GM21515 (cell line): ENCODE results near the gene SH3YL1.

Experiments used
- ATAC-seq: cut with Tn5 transposase; IDR thresholded peaks from one replicate; pipeline ENCODE4 v1.9.1; 2021; ENCODE audit not compliant: unreplicated experiment

The SH3YL1 gene

DNA sequence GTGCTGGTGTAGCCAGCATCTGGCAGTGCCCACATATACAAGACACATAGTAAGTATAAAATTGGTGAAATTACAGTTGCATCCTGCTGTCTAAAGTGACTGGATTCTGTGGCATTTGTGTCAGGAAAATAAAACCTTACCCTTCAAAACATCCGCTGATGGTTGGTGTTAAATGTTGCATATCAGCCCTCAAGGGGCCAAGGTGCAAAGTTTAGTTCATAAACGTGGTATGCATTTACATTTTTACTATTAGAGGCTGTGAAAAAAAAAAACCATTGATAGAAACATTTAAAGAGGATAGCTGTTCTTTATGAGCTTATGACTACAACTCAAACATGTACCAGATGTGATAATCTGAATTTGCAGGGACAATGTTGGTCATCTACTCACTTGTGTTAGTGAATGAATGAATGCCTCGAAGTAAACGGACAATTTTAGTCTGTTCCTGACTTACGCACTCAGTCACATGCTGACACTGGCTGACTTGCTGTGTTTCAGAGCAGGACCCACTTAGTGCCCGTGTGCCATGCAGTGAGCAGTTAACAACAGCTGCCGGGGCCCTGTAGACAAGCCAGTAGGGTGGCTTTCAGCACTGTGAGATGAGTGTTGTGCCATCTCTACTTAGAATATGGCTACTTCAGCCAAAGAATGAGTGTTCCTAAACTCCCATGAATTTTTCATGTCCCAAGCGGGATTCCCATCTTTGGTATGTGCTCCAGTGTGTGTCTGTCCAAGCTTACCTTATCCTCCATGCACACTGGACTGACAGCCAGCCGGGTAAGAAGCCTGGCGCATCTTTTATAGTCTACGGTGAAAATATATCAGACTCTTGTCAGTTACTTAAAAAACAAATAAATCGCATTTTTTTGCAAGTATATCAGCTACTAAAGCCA is 18.8 kb upstream of the SH3YL1 start:
- ATAC-seq: no peak

DNA sequence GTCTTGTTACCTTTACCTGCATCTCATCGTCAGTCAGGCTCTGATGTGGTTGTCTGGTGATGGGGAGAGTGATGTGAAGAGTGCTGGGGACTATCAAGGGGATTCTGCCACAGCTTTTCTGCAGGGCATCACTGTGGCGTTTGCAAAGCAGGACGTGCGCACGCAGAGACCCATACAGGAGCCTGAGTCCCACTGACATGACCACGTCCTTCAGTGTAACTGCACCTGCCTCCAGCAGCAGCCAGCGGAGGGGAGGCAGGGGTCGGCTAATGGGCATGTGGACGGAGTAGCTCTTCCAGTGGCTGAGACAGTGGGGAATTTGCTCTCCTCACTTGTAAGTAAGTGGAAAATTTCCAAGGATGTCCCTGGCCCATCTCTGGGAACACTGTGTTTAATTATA is 17.5 kb upstream of the SH3YL1 start:
- ATAC-seq: no peak

DNA sequence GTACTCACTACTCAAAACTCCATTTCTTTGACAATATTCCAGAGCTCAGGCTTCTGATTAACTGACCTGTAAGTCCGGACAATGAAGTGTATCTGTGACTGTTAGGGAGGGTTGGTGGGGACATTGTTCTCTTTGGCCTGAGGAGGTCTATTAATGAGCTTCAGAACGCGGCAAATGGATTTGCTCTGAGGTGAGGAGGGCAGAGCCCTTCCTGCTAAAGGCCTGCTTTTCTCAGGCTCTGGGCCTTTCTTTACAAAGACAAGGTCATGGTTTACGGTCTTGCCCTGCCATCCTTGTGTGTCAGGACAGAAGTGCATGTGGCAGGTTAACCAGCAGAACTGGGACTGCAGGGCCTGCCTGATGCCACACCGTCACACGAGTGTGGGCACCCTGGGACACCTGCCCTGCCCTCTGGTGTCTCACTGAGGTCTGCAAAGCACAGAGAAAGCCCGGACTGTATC is 16.8 kb upstream of the SH3YL1 start:
- ATAC-seq: no peak

DNA sequence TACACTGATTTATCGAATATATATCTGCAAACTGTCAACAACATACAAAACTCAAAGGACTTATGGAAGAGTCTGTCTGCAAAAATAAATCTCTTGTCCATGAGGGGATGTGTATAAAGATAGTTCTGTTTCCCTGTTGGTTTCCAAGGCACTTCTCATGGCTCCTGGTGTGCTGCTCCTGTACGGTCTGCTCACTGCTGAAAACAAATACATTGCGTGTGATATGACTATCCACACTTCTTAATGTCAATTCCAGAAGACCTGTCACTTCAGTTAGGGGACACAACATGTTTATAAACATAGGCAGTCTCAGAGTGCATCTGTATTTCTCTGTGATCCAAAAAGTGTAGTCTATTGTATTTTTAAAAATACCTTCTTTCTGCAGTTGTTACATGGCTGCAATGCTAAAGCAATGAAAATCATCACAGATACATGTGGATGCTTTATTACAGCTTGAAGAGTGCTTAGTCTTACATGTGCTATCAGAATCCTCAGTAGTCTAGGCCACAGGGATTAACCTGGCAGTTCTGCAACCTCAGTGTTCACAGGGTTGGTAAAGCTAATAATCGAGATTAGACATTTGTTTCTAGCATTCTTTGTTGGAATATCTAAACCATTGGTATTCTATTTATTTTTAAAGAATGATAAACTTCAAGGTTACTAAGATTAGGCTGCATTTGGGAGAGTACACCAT is 16.3 kb upstream of the SH3YL1 start:
- no peak for ATAC-seq

DNA sequence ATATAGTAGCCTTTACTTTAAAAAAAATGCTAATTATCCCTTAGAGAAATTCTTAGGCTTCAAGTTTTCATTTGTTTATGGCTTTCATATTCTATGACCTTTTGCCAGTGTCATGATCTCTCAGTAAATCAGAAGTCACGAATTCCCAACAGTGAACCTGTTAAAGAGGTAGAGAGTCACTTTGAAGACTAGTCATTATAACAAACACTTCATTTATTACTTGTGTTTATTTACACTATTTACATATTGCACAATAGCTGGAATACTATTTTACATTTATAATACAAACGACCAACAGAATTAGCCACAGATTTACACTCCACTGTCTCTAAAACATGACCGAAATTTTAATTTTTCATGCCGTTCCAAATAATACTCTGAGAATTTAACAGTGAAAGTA is 15.5 kb upstream of the SH3YL1 start:
- no peak for ATAC-seq

DNA sequence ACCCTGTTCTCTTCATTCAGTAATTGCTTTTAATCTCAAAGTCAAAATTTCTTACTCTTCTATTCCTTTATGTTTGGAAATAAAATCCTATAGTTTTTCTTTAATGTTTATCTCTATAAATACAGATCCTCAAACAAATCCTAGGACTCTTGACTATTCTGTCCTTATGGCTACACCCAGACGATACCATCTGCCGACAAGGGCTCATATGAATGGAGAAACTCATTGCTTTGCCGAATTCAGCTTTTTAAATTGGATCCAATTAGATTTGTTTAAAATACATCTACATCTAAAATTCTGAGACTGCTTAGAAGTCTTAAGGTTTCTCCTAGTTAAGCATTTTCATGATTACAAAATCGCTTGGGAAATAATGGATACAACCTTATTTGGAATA is 15.1 kb upstream of the SH3YL1 start:
- ATAC-seq: no peak

DNA sequence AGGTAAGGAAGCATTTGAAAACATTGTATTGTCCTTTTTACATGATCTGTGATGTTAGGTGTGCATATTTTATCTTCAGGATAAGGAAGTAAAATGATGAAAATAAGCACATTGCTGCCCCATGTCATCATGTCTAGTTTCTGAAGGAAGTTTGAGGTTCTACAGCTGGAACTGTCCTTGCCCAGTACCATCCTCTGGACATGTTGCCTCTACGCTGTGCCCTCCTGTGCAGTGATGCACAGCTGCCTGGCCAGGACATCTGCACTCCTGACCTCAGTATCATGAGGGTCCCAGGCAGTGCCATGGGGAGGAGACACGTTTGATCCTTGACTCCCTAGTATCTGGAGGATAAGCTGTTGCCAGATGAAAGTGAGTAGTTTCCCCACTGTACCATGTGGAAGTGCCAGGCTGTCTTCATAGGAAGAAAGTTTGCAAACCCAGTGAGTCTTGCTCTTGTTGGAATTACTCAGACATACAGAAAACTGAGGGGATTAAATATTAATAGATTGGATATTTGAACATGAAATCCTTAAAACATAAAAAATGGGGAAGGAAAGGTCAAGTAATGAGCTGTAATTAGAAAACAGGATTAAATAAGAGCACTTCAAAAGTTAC is 14.6 kb upstream of the SH3YL1 start:
- no peak for ATAC-seq

DNA sequence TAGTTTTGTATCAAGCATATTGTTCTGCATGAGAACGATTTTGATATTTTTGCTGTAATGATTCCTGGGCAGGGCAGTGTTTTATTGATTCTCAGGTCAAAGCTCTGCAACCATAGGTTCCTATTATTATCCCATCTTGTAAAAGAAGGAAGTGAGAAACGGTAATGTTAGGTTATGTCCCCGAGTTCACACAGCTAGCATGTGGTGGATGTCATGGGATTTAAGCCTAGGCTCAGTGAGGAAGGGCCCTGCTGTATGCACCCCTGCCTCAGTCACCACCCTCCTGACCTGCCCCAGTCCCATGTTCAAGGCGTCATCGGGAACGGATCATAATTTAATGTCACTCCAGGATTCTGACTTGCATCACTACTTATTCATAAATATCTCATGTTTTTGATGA is 11.6 kb upstream of the SH3YL1 start:
- peak; percentile 93 for ATAC-seq

DNA sequence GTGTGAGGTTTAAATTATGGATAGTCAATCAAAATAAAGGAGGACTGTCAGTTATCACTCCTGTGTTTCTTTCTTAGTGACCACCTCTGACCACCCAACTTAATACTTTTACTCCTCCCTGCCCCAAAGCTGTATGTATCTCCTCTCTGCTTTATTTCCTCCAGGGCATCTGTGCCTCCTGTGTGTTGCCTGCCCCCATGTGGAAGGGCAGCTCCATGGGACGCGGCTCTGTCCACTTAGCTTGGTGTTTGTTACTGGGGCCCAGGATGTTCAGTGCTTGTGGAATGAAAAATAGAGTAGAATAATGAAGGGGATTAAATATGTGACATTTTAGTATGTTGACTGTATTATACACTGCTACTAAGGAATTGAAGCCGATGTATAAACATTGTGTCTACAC is 10.7 kb upstream of the SH3YL1 start:
- ATAC-seq: no peak

DNA sequence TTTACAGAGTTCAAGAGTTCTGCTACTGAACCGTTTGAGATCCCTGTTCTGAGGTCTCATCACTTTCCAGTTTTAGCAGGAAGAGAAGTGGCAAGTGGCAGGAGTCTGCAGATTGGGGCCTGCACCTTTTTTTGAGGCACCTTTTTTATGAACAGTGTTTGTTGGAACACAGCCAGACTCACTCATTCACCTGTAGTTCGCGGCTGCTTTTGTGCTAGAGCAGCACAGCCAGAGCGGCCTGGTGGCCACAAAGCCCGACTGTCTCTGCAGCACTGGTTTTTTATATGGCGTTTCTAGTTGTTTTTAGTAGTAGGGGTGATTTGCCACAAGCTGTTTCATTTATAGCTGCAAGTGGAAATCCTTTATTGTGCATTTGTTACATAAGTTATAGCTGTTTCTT is 9.5 kb upstream of the SH3YL1 start:
- no peak for ATAC-seq

DNA sequence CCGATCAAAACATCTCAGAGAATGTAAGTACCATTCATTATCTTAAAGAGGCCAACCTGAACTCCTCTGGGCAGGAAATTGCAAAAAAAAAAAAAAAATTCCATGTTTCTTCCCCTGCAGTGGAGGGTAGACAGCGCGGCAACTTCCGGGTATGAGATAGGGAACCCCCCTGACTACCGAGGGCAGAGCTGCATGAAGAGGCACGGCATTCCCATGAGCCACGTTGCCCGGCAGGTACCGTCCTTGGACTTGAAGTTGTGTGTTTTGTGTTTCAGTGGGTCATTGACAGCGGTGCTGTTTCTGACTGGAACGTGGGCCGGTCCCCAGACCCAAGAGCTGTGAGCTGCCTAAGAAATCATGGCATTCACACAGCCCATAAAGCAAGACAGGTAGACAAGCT is 8.1 kb upstream of the SH3YL1 start:
- ATAC-seq: no peak

DNA sequence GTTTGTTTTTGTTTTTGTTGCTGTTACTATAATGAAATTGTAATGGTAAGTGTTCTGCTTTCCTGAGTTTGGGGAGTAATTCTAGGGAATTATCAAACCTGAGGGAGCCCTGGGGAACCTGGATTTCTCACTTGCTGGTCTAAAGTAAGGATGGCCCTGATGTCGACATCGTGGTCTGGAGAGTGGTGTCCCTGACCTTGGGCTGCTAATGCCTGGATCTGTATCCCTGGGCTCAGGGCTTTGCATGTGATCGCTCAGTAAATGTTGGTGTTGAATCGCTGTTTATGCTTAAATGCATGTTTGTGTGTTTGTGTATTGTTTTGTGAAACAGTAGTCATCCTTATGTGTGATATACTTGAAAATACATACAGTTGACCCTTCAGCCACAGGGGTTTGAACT is 7.0 kb upstream of the SH3YL1 start:
- ATAC-seq: no peak

DNA sequence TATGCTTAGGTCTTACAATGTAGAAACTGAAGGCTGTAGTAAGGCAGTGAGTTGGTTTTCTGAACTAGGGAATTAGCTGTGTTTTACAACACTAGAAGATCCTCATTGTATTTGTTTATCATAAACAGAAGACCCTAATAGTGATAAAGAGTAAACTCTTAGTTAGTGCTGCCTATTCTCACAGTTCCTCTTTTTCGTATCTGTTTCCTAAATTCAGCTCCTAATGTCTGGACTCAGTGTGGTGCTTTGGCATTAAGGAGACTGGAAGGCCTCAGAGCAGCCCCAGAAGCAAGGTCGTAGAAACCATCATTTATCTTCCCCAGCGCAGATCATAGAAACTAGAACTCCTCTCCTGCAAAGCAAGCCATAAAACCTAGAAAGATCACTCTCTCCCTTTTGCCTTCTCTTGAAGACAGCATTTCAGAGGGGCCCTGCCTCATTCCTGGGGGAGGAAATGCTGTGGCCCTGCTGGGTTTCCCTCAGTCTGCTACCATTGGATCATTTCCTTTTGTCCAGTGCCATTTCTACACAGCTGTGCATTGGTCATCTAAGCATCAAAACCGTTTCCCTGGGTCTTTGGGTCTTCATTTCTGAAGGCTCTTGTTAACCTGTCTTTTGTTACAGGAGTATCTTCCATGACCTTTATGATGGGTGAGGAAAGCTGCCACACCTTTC is 5.7 kb upstream of the SH3YL1 start:
- no peak for ATAC-seq

DNA sequence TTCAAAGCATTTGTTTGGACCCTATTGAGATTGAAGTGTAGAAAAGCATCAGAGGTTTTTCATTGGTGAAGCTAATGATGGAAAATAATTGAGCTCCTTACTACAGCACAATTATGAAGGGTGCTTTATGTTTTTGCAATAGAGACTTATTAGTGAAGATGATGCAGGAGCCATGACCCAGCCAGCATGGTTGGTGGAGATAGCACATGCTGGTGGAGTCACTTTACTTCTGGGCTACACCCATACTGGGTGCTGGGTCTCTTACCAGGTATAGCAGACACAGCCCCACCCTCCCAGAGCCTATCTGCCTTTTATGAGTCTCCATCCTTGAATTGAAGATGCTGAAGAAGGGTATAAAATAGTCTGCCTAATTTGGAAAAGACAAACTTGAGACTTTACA is 4.5 kb upstream of the SH3YL1 start:
- ATAC-seq: no peak

DNA sequence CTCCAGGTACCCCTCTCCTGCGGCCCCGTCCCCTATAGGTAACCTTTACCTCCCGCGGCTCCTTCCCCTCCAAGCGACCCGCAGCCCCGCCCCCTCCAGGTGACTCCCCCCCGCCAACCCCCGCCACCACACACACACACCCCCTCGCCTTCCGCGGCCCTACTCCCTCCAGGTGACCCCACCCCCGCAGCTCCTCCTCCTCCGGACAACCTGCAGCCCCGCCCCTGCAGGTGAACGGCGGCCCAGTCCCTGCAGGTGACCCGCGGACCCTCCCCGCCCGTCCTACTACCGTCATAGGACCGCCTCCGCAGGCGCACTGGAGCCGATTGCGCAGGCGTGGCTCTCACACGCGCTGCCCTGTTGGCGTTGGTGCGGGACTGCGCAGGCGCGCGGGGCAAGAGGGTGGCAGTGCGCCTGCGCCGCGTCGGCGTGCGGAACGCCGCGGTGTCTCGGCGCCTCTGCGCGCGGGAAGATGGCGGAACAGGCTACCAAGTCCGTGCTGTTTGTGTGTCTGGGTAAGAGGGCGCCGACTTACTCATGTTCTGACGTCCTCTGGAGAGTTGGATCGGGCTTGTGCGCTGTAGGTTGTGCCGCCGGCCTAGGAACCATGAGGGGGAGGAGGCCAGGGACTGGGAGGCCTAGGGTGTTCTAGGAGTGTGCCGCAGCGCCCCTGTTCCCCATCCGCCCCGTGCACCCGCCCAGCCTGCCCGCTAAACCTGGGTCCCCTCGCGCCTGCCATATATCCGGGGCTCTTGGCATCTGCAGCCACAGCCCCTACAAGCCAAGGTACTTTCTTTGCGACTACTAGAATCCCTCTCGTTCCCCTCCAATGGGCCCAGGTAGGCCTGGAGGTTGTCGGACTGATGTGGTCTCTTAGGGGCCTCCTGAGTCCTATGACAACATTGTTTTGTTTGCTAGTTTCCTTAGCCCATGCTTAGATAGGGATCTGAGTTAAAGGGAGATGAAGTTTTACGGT is 949 bp upstream of the SH3YL1 start, which contains the start of gene ACP1:
TSS of gene ACP1 (plus strand) at position 455 of the 976 bp plus-strand sequence. CDS start at position 473, 18 bp downstream.
- ATAC-seq: peak; percentile 90

DNA sequence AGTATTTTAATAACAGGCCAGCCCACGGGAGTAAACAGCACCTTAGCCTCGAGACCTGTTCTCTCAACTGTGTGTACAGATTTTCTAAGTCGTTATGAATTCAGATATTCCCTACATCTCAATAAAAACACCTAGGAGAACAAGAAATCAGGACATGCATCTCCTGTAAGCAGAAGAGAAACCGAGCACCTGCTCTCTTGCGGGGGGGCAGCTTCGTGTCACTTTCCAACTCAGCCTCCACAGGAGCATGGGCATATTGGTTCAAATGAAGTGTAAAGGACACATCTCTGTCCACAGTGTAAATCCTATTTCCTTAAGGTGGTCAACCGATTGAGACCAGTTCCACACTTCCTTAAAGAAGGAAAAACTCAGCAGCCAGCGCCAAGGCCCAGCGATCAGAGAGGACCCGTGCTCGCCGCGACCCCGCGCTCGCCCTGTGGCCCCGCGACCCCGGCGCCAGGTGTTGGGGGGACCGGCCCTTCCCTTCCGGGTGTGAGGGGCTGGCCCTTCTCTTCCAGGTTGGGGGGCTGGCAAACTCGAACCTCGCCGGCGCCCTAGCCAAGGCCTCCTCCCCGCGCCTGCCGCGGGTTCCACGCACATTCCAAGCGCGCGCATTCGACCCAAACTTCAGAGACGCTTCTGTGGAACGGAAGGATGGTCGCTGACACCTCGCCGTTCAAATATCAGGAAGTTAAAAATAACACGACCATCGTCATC is 652 bp downstream of the SH3YL1 start:
- no peak for ATAC-seq

DNA sequence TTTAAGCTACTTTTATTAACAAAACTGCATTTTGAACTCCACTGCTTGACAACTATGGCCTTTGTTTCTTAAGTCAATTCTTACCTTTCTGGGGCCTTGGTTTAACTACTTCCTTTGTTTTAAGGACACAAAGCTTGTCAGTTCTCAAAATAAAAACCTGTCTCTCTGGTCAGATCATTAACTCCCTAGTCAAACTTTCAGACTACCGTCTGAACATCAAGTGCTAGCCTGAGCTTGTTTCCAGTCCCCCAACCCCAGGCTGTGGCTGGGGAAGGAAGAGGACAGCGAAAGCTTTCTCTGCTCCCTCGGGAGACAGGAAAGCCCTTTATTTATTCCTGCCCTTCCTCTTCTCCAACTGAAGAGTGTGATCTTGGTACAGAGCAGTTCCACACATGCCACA is 1.7 kb downstream of the SH3YL1 start:
- no peak for ATAC-seq

DNA sequence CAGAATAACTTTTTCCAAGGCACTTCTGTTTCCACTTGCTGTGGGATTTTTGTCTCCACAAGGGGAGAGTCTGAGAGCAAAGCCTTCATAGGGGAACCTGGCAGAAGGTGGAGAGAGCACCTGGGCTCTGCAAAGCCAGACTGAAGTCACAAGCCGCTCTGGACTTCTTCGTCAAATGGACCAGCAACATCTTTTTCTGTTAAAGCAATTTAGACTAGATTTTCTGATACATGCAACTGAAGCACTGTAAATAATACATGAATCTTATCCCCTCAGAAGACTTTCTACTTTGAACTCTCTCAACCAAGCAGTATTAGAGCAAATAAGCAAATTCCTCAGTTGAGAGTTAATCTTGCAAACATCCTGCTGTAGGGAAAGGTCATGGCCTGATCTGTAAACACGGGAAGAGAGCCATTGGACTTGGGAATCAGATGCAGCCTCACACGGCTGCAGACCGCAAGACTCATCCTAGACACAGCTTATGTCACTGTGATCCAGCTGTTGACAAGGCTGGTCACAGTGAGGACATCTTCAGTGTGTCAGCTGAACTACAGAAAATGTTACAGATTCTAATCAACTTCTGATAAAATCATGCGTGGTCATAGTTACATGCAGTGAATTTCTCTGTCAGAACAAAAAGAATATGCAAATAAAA is 3.2 kb downstream of the SH3YL1 start:
- ATAC-seq: no peak

DNA sequence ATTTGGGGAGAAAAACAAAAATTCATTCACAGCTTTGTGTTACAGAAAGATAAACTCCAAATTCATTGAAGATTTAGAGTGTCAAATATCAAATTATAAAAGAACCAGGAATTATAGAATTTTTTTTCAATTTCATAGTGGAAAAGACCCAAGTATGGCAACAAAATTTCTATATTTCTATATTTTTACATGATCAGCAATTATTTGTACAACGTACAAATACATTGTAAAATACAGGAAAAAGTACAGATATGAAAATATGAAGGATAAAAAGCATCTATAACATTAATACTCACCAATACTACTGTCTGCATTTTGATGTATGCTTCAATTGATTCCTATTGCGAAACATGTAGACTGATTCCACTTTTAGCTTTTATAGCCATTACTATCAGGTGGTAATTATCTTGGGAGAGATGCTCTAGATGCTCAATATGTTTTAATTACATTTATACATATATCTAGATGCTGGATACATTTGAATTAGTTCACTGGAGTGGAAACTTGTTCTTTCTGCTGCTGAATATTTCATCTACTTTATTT is 4.0 kb downstream of the SH3YL1 start:
- no peak for ATAC-seq
